GM19455 (cell line): Measurements from ENCODE around the gene LIMS2.

ENCODE experiments used
- ATAC-seq: cut with Tn5 transposase; IDR thresholded peaks from one replicate; pipeline ENCODE4 v1.9.1; 2021; ENCODE audit not compliant: unreplicated experiment

The LIMS2 gene

DNA sequence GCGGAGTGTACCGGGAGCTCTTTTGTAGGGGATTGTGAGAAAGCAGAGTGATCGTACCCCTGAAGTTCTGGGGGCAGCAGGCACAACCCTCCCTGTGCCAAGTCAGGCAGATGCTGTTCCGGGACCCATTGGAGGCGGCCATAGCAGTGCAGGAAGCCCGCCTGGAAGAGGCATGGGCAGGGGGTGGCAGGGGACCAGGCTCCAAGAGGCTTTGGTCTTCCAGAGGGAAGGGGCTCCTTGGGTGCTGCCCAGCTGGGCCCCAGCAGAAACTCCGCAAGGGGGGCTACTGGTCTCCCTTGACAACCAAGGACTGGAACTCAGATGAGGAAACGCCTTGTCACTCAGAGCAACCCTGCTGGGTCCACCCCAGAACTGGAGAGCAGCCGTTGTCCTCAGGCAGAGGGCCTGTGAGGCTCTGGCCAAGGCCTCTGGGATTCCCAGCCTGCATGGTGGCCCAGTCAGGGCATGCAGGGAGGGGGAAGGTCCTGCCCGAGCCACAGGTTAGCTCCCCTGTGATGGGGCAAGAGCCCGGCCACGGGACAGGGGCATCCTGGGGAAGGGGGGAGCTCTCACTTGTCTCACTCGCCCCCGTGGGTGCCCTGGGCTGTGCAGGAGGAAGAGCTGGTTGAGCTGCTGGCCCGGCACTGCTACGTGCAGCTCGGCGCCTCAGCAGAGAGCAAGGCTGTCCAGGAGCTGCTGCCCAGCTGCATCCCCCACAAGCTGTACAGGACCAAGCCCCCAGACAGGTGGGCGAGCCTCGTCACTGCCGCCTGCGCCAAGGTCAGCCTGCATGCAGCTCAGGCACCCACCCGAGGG lies 50.4 kb downstream of the LIMS2 start:
- ATAC-seq = no peak

DNA sequence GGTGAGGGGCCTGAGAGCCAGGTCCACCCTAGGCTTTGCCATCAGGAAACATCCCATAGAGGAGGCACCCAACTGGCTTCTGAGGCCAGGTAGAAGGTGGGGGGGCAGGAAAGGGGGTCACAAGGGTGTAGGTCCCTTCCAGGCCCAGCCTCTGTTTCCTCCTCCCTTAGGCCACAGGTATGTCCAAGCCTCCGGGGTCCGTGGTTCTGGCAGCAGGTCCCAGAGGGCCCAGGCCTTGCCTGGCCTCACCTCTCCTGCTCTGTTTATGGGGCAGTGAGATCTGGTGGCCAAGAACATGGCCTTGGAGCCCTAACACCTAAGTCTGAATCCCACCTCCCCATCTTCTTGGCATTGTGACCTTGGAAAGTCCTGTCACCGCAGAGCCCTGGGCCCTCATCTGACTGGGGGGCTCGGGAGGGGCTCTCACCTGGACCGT lies 51.0 kb downstream of the LIMS2 start:
- no peak for ATAC-seq

DNA sequence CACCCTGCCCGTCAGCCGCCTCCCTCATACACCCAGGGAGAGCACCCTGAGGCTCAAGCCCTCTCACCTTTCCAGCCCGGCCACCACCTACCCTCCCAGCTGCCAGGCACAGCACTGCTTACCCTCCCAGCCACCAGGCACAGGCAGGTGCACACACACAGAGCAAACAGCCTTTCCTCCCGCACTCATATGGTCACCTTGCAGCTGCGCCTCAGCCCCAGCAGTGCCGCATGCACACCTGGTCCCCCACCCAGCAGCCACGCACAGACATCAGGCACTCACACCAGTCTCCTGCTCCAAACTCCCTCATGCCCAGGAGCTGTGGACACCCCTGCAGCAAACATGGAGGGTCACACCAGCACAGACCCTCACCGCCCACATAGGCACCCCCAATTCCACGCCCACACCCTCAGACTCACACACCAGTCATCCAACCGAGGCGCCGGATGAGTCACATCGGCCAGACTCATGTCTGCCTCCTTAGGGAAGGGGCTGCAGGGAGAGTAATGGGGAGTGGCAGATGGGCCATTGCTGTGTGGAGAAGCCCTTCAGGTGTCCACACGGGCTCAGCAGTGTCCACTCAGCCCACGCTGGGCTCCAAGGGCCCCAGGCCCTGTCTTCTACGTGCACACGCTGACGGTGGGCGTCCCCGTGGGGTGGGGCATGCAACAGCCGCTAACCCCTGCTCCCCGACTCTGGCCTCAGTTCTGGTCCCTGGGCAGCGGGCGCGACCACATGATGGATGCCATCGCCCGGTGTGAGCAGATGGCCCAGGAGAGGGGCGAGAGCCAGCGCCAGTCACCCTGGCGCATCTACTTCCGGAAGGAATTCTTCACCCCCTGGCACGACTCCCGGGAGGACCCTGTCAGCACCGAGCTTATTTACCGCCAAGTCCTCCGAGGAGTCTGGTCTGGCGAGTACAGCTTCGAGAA lies 51.7 kb downstream of the LIMS2 start:
- ATAC-seq = no peak

DNA sequence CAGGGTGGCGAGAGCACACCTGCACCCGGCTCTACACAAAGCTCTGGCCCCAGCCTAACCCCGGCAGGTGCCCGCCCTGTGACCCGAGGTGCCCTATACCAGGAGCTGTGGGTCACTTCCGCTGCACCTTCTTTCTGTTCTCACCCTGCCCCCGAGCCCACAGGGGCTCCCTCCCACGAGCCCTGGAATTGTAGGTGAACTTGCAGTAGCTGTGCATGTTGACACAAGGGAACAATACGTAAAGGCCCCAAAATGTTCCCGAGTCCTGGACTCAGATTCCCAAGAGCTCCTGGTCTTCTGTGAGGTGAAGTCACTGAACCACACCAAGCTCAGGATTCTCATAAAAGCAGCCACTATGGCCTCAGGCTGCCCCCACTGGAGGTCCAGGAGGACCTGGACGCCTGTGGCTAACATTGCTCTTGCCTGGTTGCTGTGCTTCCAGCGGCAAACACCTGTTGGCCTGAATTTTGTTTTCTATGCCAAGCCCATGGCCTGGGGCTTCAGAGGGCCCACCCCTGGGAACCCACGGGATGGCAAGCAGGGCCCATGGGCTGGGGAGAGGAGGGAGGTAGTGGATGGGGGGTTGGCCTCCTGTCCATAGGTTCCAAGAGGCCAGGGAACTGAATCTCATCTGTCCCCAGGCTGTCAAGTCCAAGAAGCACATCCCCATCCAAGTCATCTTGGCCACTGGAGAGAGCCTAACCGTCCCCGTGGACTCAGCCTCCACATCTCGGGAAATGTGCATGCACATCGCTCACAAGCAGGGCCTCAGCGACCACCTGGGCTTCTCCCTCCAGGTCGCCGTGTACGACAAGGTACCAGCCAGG lies 52.6 kb downstream of the LIMS2 start:
- ATAC-seq = no peak

DNA sequence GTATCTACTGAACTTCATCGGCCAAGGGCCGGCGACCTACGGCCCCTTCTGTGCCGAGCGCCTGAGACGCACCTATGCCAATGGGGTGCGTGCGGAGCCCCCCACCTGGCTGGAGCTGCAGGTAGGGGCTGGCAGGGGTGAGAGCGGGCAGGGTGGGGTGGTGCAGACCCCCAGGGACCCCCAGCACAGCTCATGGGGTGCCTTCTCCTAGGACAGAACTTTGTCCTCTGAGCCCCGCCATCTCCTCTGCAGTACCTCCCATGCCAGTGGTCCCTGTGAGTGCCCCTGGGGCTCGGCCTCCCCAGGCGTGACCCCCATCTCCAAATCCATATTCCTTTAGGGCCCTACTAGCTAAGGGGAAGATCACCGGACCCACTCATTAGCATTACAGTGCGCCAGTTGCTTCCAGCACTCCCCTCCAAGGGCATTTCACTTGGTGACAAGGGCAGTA lies 53.3 kb downstream of the LIMS2 start:
- ATAC-seq = no peak

DNA sequence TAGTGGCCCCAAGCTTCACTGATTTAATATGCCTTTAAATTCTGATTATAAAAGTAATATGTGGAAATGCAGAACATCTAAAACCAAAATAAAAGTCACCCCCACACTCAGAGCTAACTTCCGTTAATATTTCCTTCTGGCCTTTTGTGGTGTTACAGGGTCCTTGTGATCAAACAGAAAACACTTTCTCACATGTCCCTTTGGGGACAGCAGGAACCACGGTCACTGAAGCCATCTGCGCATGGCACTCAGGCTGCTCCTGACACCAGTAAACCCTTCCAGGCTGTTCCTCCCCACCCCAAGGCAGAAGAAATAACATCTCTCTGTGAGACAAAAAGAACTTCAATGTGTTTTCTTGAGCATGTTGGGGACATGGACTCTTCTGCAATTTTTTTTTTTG lies 54.5 kb downstream of the LIMS2 start:
- no peak for ATAC-seq

DNA sequence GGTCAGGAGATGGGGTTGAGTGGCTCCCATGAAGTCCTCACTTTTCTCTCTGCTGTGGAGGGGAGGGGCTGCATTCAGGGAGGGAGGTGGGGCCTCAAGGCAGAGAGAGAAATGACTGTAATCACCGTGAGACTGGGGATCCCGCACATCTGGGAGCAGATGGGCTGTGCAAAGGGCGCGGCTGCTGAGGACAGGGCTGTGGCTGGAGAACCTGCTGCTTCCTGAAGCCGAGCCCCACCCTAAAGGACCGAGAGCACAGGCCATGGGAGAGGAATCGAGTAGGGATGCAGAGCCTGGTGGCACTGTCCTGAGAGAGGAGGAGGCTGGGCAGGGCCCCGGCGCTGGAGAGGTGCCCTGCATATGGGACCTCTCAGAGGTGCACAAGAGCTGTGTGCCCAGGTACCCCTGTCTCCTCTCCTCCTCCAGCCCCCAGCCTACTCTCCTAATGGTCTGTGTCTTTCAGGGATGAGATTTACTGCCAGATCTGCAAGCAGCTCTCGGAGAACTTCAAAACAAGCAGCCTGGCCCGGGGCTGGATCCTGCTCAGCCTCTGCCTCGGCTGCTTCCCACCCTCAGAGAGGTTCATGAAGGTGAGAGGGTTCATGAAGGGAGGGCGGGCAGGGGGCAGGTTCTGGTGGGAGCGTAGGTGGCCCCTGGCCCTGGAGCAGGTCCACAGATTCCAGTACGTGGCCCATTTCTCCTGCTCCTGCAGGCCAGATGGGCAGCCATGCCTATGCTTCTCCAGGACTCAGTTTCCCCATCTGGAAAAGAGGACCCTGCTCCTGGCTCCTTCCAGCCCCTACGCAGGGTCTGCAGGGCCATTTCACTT lies 55.2 kb downstream of the LIMS2 start:
- ATAC-seq = no peak

DNA sequence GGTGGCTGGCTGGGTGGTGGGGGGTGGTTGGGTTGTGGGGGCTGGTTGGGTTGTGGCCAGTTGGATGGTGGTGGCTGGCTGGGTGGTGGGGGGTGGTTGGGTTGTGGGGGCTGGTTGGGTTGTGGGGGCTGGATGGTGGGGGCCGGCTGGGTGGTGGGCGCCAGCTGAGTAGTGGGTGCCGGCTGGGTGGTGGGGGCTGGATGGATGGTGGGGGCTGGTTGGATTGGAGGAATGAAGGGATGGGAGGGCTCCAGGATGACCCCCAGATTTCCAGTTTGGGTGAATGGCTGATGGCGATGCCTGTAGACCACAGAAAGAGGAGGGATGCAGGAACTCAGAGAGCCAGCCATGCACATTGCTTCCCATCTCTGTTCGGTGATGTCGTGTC lies 56.1 kb downstream of the LIMS2 start:
- ATAC-seq = no peak

DNA sequence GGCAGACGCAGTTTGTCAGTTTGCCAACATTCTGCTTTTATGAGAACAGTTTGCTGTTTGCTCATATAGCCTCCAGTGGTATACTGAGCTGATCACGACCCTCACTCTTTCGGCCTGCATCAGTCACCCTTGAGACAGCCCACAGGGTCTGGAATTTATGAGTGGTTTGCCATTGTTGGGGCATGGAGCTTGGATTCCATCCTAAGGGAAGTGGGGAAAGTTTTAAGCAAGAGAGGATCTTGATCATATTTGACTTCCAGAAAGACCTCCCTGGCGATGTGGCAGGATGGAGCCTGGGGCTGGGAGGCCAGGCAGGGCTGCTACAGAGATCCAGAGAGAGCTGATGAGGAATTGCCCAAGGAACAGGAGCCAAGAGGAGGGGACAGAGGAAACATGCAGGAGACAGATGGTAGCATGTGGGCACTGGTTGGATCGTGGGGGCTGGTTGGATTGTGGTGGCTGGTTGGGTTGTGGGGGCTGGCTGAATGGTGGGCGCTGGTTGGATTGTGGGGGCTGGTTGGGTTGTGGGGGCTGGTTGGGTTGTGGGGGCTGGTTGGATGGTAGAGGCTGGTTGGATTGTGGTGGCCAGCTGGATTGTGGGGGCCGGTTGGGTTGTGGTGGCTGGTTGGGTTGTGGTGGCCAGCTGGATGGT lies 56.7 kb downstream of the LIMS2 start:
- ATAC-seq = no peak

DNA sequence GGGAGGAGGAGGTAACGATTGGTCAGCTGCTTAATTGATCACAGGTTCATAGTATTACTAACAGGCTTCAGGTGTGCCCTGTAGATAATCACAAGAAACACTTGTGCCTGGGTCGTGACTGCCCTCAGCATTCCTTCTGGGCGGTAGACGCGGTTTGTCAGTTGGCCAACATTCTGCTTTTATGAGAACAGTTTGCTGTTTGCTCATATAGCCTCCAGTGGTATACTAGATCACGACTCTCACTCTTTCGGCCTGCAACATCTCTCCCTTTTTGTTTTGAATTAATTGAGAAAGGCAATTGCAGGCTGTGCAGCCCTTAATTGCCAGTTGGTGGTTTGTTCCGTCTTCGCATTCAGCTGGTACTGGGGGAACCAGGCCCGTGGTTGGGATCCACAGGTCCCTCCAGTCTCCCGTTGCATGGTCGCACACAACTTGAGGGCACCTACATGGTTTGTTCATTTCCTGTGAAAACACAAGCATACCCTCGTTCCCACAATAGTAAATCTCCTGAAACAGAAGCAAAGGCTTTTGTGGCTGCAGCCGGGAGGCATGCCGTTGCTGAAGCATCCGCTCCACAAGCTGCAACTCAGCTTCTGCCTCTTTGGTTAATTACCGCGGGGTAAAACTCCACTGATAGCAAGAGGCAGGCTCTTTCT lies 59.7 kb downstream of the LIMS2 start:
- ATAC-seq = no peak

DNA sequence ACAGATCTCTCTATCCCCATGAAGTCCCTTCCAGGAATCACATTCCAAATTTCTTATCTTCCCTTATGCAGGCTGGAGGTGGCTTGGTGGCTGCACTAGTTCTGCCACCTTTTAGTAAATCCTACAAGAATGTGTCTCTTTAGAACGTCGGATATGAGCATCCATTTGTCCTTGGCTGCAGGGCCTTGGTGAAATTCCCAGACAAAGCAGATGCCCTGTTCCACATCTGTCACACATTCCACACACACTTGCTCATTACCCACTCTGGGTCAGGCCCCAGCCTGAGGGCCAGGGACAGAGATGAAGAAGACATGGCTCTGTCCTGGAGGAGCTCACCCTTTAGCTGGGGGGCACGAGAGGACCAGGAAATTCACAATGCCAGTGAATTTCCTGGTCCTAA lies 60.6 kb downstream of the LIMS2 start:
- no peak for ATAC-seq

DNA sequence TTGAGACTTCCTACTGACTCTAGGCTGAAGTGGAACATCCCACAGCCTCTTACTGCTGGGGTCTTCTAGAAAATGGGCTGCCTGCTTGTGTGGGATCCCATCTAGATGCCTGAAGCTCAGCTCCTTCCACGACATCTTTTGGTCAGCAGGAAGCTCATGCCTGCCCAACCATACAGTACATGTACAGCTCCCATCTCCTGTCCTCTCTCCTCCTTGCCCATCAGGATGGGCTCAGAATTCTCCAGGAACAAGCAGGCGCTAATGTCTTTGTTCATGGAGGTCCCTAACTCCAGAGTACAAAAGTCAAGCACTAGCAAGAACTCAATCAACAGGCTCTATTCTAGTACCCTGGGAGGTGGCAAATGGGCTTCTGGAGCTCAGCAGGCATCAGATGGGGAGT lies 61.1 kb downstream of the LIMS2 start:
- ATAC-seq = no peak

DNA sequence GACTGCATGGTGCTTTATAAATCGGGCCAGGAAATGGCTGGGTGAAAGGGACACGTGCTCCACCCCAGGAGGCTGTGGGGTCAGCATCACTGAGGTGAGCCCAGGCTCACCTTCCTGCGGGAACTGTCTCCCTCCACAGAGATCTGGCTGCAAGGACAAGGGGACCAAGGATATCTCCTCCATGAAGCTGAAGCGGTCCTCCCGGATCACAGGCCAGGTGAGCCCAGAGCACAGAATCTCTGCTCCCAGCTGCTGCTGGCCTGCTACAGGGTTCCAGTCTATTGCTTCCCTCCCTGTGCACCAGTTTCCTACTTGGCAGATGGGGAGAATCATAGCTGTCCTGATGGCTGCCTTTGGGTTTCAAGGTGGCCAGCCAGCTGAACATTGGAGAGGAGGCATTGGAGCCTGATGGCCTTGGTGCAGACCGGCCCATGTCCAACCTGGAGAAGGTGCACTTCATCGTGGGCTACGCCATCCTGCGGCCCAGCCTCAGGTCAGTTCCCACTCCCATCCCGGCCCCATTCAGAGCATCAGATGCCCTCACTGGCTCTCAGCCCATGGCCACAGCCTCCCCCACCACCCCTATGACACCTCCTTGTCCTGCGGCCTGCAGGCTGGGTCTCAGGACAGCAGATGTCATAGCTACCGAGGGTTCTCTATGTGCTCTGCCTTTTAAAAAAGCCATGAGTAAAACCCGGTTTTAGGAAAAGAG lies 63.1 kb downstream of the LIMS2 start:
- no peak for ATAC-seq

DNA sequence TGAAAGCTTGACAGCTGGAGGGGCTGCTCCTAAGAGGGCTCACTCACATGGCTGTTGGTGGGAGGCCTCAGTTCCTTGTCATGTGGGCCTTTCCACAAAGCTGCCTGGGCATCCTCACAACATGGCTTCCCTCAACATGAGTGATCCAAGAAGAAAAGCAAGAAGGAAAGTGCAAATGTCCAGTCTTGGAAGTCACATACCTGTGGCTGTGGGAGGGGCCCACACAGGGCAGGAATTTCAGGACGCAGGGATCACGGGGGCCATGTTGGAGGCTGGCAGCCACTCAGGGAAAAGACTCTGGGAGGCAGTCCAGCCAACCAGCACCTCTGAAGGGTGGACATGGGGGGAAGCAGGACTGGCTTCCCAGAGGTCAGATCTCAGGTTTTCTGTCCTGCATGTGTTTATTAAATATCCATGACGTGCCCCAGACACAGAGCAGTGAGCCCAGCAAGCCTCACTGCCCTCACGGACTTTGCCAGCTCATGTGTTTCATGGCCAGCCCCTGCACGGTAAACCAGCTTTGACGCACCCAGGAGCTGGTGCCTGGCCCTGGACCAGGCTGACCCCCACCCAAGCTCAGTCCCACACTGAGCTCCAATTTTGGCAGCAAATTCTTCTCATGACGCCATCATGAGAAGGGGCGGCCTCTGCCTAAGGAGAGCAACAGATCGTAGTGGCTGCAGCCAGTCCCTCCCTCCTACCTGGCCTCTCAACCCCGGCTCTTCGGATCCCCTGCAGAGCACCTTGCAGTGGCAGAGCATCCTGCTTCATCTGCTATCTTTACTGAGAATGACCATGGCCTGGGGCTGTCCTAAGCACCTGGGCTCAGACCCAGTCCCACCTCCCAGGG lies 64.0 kb downstream of the LIMS2 start:
- no peak for ATAC-seq

DNA sequence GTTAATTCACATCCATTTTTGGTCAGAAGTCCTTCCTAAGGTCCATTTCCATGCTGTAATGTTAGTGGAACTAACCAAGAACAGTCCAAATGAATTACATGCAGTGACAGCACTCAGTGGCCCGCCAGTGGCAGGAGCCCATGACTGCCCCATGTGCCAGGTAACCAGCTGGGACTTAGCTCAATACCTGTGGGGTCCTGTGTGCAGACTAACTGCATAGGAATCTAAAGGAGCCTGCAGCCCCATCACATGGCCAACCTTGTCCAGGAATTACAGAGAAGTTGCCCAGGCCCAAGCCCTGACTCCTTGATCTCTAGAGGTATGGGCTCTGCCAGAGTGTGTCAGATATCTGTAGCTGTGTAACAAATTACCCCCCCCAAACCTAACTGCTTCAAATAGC lies 64.8 kb downstream of the LIMS2 start:
- no peak for ATAC-seq

DNA sequence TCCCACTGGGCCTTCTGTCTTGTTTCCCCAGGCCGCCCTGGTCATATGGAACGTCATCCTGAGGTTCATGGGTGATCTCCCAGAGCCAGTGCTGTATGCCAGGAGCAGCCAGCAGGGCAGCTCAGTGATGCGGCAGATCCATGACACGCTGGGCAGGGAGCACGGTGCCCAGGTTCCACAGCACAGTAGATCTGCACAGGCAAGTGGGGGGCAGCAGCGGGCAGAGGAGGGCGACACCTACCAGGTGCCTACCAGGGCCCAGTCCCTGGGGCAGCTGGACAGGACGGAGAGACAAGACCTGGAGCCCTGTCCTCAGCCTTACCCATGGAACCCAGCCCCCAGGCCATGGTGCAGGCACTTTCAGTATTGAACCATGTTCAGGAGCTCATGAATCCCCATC lies 65.5 kb downstream of the LIMS2 start:
- ATAC-seq = no peak

DNA sequence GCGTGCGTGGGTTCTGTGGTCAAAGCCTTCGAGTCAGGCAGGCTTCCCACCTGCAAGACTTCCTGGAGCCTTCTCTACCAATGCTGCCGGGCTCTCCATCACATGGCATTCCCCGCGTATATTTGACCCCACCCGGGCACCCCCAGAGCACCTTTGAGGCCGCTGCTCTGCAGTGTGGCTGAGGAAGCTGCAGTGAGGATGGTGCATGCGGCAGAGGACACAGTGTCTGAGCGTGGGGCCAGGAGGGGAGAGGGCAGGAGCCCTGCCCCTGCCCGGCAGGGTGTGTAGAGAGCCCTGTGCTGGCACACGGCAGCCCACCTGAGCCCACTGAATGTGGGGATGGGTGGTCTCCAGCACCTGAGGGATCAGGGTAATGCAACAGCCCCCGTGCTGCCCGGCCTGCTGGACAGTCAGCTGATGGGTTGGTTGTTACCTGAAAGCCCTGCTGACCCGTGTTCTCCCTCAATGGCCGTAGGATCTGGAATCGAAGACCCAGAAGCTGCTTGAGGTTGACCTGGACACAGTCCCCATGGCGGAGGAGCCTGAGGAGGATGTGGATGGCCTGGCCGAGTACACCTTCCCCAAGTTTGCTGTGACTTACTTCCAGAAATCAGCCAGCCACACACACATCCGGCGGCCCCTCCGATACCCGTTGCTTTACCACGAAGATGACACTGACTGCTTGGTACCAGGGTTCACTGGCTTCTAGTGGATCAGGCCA lies 66.1 kb downstream of the LIMS2 start:
- ATAC-seq = no peak
